ENCODE results near the gene SNAP91. TPM values are rescaled to one million over a fixed set of nuclear protein-coding genes. Genes with fewer than 3 reads are reported as not detected.

The SNAP91 gene
- total RNA-seq, 1 donor from 2014 or later: 0.64 TPM

DNA sequence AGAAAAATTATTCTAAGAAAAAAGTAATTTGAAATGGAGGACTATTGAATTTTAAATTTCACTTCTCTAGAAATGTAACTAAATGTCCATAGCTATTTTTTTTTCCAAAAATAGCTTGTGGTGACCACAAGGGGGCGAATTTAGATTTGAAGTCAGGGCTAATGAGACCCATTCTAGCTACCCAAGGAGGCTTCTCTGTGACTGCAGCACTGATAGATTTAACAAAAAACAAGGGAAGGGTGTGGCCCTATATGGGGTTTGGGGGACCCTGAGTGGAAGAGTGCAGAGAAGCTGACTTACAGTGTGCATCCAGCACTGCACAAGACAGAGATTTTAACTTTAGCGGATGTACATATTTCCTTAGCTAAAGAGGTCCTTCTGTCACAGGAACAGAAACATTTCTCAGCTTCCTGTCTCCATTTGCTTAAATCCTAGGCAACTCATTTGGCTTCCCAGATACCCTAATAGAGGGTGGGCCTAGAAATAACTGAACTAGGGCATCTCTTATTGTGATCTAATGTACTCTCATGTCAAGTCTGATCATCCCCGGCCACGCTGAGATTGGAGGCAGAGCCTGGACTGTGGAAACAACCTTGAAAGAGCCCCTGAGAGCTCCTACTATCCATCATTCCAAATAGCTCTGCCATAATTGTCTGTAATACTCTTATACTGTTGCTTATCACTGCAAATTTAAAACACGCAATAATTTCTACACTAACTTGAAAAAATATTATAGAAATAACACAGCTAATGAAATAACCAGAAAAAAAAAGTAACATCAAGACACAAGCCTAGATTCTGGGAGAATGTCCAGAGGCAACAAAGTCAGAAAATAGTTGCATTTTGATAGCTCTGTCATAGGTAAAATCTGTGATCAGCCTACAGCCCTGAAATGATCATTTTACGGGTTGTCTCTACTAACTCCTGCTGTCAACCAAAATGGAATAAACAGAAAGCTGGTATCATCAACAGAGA is 93.6 kb downstream of the SNAP91 start:
- Histone ChIP-seq H3K4me1 (no peaks in the 10 kb centered on the region), H3K4me3 (no peak overlapping the region), H3K36me3 (no peaks in the 10 kb centered on the region), H3K27ac (no peak overlapping the region), H3K9me3 (no peaks in the 10 kb centered on the region), H3K27me3 (no peaks in the 10 kb centered on the region)
- TF ChIP-seq, protein P1, sequence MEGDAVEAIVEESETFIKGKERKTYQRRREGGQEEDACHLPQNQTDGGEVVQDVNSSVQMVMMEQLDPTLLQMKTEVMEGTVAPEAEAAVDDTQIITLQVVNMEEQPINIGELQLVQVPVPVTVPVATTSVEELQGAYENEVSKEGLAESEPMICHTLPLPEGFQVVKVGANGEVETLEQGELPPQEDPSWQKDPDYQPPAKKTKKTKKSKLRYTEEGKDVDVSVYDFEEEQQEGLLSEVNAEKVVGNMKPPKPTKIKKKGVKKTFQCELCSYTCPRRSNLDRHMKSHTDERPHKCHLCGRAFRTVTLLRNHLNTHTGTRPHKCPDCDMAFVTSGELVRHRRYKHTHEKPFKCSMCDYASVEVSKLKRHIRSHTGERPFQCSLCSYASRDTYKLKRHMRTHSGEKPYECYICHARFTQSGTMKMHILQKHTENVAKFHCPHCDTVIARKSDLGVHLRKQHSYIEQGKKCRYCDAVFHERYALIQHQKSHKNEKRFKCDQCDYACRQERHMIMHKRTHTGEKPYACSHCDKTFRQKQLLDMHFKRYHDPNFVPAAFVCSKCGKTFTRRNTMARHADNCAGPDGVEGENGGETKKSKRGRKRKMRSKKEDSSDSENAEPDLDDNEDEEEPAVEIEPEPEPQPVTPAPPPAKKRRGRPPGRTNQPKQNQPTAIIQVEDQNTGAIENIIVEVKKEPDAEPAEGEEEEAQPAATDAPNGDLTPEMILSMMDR (IDR thresholded peaks at IDR 0.05): peak; percentile 3 to 59 (median 54)
- DNase-seq (ENCODE audit: low spot score in 2 of 2): no peak
- intact Hi-C loops (cut with DNase I): loop anchor here (5.0 kb wide), 1 partner anchor 607 kb away; no protein-coding TSS in a partner anchor

GRCh38 chr6:83613378-83613777 is 95.5 kb downstream of the SNAP91 start:
- no peak for DNase-seq (ENCODE audit: low spot score in 2 of 2)
- H3K9me3 ChIP-seq: no peaks in the 10 kb centered on the region
- H3K4me1 ChIP-seq: no peaks in the 10 kb centered on the region
- H3K36me3 ChIP-seq: no peaks in the 10 kb centered on the region
- no peak overlapping the region for H3K4me3 ChIP-seq
- H3K27ac ChIP-seq: no peak overlapping the region
- no peaks in the 10 kb centered on the region for H3K27me3 ChIP-seq
- TF ChIP-seq, protein P1 (IDR thresholded peaks at IDR 0.05): no peak
- intact Hi-C loops (cut with DNase I): no loop called here

DNA sequence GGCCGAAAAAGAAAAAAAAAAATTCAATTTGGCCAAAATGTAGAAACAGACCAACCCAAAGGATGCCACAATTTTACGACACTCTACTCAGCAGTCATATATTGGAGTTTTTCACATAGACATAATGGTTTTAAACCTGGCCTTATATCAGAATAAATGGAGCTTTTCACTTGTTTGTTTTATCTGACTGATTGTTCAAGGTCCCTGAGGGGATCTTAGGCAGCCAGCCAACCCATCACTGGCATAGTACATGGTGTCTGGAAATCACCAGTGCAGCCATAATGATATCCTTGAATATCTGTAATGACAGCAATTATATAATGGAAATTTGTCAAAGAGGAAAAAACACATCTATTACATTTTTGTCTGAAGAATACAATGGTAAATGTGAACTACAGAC is 99.7 kb downstream of the SNAP91 start:
- Histone ChIP-seq H3K27me3 (no peaks in the 10 kb centered on the region), H3K36me3 (no peaks in the 10 kb centered on the region), H3K4me3 (no peak overlapping the region), H3K27ac (no peak overlapping the region), H3K9me3 (no peaks in the 10 kb centered on the region), H3K4me1 (no peaks in the 10 kb centered on the region)
- intact Hi-C loops (cut with DNase I): no loop called here
- TF ChIP-seq, protein P1 (IDR thresholded peaks at IDR 0.05): no peak
- no peak for DNase-seq (ENCODE audit: low spot score in 2 of 2)

- no peak for DNase-seq (ENCODE audit: low spot score in 2 of 2)
- Histone ChIP-seq H3K36me3 (no peaks in the 10 kb centered on the region), H3K4me3 (no peak overlapping the region), H3K9me3 (no peaks in the 10 kb centered on the region), H3K4me1 (no peaks in the 10 kb centered on the region), H3K27me3 (no peaks in the 10 kb centered on the region), H3K27ac (no peak overlapping the region)
- TF ChIP-seq, protein P1 (IDR thresholded peaks at IDR 0.05): no peak
- intact Hi-C loops (cut with DNase I): no loop called here
These were observed 103.4 kb downstream of the SNAP91 start for GRCh38 chr6:83605517-83605916.

DNA sequence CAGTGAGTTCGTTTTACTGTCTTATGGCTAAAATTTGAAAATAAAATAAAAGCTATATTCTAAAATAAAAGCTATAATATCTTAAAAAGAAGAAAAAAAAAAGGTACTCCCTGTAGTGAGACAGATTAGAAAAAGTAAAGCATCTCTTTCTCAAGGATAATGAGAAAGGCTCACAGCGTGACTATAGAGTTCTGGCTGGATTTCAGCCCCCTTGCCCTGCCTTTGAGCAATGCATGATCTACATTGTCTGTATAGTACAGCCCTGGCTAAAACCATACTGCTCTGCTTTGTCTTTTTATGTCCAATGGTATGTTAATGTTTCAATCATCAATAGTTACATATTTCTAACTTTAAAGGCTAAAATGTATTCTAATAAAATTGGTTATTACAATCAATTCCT is 105.3 kb downstream of the SNAP91 start:
- DNase-seq (ENCODE audit: low spot score in 2 of 2): no peak
- Histone ChIP-seq H3K36me3 (no peaks in the 10 kb centered on the region), H3K27me3 (no peaks in the 10 kb centered on the region), H3K4me1 (no peaks in the 10 kb centered on the region), H3K4me3 (no peak overlapping the region), H3K27ac (no peak overlapping the region), H3K9me3 (no peaks in the 10 kb centered on the region)
- intact Hi-C loops (cut with DNase I): no loop called here
- TF ChIP-seq, protein P1 (IDR thresholded peaks at IDR 0.05): no peak
